Glomerular endothelial cell (primary cell): ENCODE results near the gene PDPK1. TPM values are rescaled to one million over a fixed set of nuclear protein-coding genes. Genes with fewer than 3 reads are reported as not detected.
"Not testable (repeated sequence)": the region's sequence is repeated elsewhere in the genome, so short reads cannot be mapped to it uniquely, and the experiment has no call there.

Experiments
- DNase-seq: peaks from one replicate; pipeline ENCODE4 v3.0.0-alpha.2; 2011; ENCODE audit warnings: low read depth, low spot score; ENCODE audit errors: extremely low read depth
- total RNA-seq: library from RNA; depleted of rRNA; stranded (reverse); fragments of >200 nt; gene quantifications from 2 replicates; pipeline ENCODE4 v1.2.3, GENCODE V29; 2015

Gene PDPK1
- total RNA-seq, 1 donor from 2014 or later = 32.0 TPM

GRCh38 chr16:2539192-2539844, 1.5 kb downstream of the PDPK1 start:
- not testable (repeated sequence) for DNase-seq

GRCh38 chr16:2539845-2540458, 2.1 kb downstream of the PDPK1 start:
- not testable (repeated sequence) for DNase-seq

GRCh38 chr16:2540912-2541311, 3.1 kb downstream of the PDPK1 start:
- not testable (repeated sequence) for DNase-seq

- DNase-seq = not testable (repeated sequence)
Measured at GRCh38 chr16:2541409-2541808, 3.6 kb downstream of the PDPK1 start.

GRCh38 chr16:2543771-2544170, 6.0 kb downstream of the PDPK1 start:
- DNase-seq = not testable (repeated sequence)

GRCh38 chr16:2550283-2550878, 12.6 kb downstream of the PDPK1 start:
- not testable (repeated sequence) for DNase-seq

- not testable (repeated sequence) for DNase-seq
Measured at GRCh38 chr16:2551420-2551889, 13.6 kb downstream of the PDPK1 start.

GRCh38 chr16:2554709-2555425, 17.0 kb downstream of the PDPK1 start:
- DNase-seq = not testable (repeated sequence)

- not testable (repeated sequence) for DNase-seq
Measured at GRCh38 chr16:2557150-2557549, 19.3 kb downstream of the PDPK1 start.

GRCh38 chr16:2560131-2560797, 22.4 kb downstream of the PDPK1 start:
- DNase-seq = not testable (repeated sequence)

GRCh38 chr16:2560798-2561133, 22.9 kb downstream of the PDPK1 start:
- DNase-seq = not testable (repeated sequence)

GRCh38 chr16:2567506-2567905, 29.7 kb downstream of the PDPK1 start:
- not testable (repeated sequence) for DNase-seq

GRCh38 chr16:2568573-2568972, 30.8 kb downstream of the PDPK1 start:
- DNase-seq = not testable (repeated sequence)

- DNase-seq = not testable (repeated sequence)
Measured at GRCh38 chr16:2572704-2573103, 34.9 kb downstream of the PDPK1 start.

GRCh38 chr16:2575839-2576238, 38.0 kb downstream of the PDPK1 start:
- DNase-seq = not testable (repeated sequence)

- not testable (repeated sequence) for DNase-seq
Measured at GRCh38 chr16:2577044-2577443, 39.2 kb downstream of the PDPK1 start.

GRCh38 chr16:2578905-2579304, 41.1 kb downstream of the PDPK1 start:
- not testable (repeated sequence) for DNase-seq

- not testable (repeated sequence) for DNase-seq
Measured at GRCh38 chr16:2580143-2580542, 42.3 kb downstream of the PDPK1 start.

GRCh38 chr16:2580818-2581217, 43.0 kb downstream of the PDPK1 start:
- not testable (repeated sequence) for DNase-seq
